Umbilical cord (tissue), 2 donors: ENCODE data around the gene PRR14. TPM values are rescaled to one million over a fixed set of nuclear protein-coding genes. Genes with fewer than 3 reads are reported as not detected.

Experiments used
- DNase-seq: peaks from one replicate; pipeline ENCODE4 v3.0.0-alpha.2; 2015; ENCODE audit warnings: low spot score
- total RNA-seq: library from RNA; depleted of rRNA; stranded (reverse); fragments of >200 nt; gene quantifications from one replicate; pipeline ENCODE4 v1.2.3, GENCODE V29; 2014; ENCODE audit warnings: low replicate concordance; ENCODE audit not compliant: insufficient read depth

Gene PRR14
- total RNA-seq, 1 donor from 2014 or later = 0.96 TPM

DNA sequence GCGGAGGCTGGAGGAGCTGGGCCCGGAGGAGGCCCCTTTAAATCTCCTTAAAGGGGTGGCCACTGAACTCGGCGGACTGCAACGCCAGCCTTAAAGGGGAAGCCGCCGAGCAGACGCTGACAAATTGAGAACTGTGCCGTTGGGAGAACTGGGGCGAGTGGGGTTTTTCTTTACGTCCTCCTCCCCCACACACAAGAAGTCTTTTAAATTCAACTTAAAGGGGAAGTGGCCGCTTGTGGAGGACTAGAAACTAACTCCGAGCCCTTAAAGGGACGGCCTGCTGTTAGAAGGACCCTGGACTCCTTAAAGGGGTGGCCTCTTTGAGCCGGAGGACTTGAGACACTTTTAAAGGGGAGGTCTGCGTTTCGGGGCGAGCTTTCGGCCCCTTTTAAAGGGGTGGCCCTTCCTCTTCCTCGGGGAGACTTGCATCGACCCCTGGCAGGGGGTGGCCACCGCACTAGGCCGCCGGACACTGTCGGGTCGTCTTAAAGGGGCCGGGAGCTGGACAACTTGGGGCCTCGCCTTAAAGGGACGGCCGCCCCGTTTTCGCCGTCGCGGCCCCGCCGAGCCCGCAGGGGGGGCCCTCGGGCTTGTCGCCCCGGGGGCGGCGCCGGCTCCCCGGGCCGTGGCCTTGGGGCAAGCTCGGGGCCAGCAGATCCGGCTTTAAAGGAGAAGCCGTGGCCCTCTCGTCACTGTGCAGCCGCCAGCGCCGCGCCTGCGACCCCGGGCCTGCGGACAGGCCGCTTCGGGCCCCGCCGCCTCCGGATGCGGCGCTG, 8.2 kb downstream of the PRR14 start:
- DNase-seq = peak; percentile 99

DNA sequence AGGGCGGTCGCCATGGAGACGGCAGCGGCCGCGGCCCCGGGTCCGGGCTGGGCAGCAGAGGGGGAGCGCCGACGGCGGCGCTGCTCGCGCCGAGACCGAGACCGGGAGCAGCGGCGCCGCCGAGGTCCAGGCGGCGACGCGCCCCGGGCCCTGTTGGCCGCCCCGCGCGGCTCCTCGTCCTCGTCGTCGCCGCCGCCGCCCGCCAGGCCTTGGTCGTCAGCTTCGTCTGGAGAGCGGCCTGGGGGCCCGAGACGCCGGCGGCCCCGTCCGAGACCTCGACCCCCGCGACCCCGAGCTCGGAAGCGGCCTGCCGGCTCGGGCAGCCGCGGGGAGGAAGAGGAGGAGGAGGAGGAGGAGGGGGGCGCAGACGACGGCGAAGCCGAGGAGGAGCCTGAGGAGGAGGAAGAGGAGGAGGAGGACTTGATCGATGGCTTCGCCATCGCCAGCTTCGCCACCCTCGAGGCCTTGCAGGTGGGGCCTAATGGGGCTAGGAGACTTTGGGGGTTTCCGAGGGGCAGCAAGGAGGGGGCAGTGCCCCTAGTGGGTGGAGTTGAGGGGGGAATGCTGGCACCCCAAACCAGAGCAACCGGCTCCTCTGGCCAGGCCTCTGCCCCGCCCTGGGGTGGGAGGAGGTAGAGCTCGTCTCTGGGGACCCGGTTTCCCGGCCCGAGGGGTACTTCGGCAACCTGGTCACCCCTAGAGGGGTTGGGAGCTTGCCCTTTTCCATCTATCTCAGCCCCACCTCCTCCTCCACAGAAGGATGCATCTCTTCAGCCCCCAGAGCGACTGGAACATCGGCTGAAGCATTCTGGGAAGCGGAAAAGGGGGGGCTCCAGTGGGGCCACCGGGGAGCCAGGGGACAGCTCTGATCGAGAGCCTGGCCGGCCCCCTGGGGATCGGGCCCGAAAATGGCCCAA, 9.0 kb downstream of the PRR14 start:
- DNase-seq = peak; percentile 61

DNA sequence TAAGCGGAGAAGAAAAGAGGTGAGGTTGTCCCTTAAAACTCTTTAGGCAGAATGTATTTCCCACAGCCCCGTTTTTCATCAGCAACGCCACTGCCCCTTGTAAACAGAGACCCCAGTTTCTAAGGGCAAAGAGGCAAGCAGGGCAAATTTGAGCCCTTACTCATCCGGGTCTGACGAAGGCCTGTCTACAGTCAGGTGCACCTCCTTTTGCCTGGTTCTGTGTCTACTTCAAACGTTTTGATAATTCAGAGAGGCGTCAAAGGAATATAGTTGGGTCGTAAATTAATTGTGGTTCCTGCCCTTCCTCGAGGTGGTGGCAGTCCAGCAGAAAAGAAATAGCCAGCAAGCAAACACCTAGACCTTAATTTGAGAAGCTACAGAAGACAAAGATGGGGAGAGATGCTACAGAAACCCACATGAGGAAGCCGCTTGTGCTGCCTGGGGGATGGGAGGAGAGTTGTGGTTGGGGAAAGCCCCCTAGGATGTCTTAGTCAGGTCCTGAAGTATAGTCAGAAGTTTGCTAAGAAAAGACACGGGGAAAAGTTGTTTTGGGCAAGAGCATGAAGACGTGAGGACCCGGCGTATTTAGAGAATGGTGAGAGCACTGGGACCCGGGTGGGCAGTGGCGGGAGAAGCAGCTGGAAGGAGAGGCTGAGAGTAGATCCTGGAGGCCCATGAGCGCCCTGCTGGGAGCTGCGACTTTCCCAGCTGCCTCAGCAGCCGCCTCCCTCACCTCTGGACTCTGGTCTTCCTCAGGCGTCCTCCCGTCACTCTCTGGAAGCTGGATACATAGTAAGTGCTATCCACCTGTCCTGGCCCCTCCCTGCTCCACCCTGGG, 9.9 kb downstream of the PRR14 start:
- no peak for DNase-seq

DNA sequence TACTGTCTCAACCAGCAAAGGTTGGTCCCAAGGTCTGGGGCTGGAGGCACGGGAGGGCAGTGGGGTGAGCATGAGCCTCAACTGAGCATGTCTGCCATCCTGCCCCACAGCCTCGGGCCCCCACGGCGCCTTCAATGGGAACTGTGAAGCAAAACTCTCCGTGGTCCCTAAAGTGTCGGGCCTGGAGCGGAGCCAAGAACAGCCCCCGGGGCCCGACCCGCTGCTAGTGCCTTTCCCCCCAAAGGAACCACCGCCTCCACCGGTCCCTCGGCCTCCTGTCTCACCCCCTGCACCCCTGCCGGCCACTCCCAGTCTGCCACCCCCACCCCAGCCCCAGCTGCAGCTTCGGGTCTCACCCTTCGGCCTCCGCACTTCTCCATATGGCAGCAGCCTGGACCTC, 11.7 kb downstream of the PRR14 start:
- DNase-seq = no peak

DNA sequence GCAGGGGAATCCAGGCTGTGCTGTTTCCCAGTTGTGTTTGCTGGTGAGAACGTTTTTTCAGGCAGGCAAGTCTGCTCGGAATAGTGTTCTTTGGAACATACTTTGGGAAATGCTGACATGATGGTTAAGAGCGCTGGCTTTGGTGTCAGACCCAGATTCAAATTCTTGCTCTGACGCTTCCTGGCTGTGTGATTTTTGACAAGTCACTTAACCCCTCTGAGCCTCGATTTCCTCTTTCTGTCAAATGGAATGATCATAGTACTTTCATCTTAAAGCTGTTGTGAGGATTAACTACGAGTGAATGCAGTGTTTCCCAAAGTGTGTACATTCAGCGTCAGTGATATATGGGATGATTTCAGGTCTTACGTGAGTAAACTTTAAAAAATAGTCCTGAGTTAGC, 12.3 kb downstream of the PRR14 start:
- DNase-seq = no peak

DNA sequence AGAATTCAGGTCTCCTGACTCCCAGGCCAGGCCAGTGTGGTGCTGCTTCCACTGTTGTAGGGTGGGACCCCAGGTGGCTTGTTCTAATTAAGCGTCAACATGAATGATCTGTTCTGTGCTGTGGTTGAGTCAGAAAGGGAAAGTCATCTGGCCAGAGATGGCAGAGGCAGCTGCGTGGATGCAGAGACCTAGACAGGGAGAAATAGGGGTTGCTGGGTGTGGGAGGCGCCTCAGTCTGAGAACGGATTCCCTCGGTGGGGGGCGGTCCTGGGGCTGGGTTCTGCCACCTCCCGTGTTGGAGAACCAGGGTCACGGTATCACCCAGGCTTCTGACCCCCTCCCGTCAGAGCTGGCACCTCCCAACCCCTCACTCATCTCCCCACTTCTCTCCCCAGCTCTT, 13.1 kb downstream of the PRR14 start:
- no peak for DNase-seq

DNA sequence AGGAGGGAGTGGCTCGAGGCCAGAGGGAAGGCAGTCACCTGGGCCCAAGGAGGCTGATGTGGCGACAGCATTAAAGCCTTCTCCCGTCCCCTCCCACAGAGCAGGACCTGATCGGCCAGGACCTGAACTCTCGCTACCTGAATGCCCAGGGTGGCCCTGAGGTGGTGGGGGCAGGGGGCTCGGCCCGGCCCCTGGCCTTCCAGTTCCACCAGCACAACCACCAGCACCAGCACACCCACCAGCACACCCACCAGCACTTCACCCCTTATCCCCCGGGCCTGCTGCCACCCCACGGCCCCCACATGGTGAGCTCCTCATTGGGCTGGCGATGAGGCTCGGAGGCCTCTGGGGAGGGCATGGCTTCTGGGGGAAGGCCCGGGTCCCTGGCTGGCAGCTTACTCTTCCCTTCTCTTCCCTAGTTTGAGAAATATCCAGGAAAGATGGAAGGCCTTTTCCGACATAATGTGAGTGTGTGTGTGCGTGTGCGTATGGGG, 13.9 kb downstream of the PRR14 start:
- DNase-seq = no peak

DNA sequence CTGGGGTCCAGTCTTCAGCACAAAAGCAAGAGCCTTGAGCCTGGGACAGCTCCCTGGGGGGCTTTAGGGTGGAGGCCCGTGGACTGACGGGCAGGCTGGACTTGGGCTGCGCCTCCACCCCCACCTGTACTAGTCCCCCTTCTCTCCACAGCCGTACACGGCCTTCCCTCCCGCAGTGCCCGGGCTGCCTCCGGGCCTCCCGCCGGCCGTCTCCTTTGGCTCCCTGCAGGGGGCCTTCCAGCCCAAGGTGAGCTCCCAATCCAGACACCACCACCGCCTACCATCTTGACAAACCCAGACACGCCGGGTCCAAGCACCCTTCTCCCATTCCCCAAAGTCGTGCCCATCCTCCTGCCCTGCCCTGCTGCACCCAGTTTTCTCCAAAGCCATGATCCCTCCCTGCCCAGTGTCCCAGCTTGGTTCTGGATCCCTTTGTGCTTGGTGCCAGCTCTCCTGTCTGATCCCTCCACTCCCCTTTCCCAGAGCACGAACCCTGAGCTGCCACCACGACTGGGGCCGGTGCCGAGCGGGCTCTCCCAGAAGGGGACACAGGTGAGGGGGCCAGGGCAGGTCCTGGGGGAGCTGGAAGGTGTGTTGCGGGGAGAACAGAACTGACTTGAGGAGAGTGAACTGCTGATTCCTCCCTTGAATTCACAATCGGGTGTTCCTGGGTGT, 14.5 kb downstream of the PRR14 start:
- DNase-seq = no peak

DNA sequence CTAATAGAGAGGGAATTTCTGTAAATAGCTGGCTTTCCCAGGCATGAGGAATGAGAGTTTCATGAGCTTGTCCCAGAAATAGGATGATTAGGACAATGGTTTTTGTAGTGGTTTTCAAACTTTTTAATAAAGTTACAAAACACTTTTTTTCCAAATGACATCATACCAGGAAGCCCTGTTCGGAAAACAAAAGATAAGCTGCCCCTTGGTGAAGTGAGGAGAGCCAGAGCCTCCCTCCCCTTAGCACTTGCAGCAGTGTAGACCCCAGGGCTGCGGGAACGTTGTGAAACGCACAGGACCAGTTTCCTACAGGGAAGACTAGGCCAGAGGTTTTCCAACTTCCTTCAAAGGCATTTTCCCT, 15.1 kb downstream of the PRR14 start:
- DNase-seq = no peak

DNA sequence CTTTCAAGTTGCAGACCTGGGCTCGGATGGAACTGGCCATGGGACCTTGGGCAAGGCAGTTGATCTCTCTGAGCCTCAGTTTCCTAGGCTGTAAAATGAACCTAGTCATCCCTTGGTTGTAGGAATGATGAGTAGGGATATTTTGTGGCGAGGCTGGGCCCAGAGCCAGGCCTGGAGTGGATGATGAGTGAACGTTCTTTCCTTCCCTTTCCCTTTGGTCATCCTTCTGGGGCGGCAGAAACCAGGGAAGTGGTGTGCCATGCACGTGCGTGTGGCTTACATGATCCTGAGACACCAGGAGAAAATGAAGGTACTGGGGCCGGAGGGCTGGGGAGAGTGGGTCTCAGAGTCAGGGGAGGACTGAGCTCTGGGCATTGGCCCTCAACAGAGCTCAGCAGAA, 15.9 kb downstream of the PRR14 start:
- DNase-seq = no peak

DNA sequence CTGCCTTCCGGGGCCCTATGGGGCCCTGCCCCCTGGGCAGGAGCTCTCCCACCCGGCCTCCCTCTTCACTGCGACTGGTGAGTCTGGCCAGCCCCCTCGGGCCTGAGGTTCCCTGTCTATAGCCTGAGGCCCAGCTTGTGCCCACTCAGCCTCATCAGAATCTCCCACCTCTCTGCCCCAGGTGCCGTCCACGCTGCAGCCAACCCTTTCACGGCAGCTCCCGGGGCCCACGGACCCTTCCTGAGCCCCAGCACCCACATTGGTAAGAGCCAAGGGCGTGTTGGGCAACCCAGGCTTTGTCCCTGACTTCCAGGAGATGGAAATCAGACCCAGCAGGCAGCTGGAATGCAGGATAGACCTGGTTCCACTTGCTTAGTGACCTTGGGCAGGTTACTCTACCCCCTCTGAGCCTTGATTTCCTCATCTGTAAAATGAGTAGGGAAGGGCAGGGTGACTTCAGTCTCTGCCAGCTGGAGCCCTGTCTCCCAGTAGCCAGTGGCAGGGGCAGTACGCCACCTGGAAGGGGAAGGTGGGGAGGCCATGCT, 16.7 kb downstream of the PRR14 start:
- no peak for DNase-seq

DNA sequence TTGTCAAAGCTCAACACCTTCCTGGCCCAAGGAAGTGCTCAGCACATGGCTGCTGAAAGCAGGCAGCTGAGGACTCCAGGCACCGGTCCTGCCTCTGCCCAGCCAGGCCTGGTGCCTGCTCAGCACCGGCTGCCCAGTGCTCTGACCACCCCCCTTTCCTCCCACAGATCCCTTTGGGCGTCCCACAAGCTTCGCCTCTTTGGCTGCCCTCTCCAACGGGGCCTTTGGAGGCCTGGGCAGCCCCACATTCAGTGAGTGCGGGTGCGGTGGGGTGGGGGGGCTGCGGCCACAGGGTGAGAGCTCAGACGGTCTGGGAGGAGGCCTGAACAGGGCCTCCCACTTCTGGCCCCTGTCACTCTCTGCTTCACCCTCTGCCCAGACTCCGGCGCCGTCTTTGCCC, 17.6 kb downstream of the PRR14 start:
- DNase-seq = no peak

DNA sequence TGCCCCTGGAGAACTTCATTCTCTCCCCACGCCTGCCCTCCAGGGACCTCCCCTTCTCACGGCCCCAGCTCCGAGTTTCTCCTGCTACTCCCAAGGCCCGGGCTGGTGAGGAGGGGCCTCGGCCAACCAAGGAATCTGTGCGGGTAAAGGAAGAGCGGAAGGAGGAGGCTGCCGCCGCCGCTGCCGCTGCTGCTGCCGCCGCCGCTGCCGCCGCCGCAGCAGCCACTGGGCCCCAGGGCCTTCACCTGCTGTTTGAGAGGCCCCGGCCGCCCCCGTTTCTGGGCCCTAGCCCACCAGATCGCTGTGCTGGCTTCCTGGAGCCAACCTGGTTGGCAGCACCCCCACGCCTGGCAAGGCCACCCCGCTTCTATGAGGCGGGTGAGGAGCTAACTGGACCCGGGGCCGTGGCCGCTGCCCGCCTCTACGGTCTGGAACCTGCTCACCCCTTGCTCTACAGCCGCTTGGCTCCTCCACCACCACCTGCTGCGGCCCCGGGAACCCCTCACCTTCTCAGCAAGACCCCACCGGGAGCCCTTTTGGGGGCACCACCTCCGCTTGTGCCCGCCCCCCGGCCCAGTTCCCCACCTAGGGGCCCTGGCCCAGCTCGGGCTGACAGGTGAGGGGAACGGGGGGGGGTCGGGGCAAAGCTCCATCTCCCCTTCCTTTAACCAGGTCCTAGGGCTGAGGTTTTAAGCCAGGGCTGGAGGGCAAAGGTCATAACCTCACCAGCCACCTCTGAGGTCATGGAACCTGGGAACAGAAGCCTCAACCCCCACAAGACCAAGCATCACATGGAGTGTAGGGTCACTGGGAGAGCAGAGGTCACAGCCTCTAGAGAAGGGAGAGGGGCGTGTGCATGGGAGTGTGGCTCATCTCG, 18.5 kb downstream of the PRR14 start:
- DNase-seq = no peak

DNA sequence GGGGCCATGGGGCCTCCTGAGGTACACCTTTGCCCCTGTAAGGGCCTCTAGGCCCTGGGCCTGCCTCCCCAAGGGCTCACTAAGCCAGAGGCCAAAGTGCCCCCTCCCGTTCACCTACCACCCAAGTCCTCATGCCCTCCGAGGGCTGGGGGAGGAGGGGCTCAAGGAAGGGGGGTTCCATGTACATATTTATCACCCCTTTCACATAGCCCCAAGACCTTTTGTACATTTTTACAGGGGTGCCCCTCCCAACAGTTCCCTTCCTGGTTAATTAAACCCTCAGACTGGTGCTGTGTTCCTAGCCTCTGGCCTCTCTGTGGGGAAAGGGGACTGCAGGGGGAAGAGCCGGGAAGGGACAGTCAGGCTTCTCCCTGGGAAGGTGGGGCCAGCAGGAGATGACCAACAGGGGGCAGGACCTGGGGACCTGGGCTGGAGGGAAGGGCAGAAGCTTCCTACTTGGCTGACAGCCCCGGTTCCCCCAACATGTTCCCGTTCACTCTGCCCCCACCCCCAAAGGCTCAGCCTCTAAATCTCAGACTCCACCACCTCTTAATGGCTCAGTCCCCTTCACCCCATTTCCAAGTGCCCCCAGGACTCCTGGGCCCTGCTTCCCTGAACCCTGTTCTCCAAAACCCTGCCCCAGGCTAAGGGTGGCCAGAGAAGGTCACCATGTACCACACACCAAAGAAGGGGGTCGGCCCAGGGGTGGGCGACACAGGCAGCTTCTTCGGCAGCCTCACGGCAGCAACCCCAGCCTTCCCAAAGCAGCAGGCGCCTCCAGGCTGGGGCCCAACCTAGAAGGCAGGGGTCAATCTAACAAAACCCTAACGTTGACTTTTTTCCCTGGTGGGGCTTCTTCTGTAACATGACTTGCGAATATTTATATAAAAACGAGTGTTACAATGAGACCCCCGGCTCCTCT, 19.4 kb downstream of the PRR14 start:
- DNase-seq = no peak

DNA sequence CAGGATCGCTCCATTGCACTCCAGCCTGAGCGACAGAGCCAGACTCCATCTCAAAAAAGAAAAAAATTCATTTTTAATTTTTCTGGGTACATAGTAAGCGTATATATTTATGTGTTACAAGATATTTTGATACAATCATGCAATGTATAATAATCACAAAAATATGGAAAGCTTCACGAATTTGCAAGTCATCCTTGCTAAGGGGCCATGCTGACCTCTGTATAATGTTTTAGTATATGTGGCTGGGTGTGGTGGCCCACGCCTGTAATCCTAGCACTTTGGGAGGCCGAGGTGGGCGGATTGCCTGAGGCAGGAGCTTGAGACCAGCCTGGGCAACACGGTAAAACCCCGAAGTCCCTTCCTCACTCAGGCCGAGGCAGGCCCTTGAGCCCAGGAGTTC, 24.4 kb downstream of the PRR14 start:
- DNase-seq = no peak

DNA sequence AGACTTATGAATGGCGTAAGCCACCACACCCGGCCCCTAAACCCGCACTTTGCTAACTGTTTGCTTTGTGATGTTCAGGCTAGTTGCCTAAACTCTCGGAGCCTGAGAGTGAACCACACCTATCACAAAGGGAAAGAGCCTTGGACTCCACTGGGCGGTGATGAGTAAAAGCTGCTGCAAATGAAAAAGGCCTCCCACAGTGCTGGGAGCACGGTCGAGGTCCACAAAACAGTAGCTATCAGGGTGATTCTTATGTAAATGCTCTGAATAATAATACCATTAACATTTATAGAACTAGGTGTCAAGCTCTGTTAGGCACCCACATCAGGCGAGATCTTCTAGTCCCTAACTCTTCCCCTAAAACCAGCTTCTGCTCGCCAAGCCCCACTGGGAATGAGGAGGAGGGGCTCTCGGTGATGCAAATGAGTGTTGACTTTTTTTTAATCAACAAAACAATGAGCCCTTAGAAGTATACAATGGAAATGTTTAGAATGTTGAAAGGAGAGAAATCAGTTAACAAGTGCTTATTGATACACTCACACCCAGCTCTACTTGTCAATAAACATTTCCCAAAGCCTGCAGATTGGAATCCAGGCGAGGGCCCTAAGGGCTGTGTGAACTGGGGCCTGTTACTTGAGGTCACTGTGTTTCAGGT, 27.3 kb downstream of the PRR14 start:
- DNase-seq = no peak

DNA sequence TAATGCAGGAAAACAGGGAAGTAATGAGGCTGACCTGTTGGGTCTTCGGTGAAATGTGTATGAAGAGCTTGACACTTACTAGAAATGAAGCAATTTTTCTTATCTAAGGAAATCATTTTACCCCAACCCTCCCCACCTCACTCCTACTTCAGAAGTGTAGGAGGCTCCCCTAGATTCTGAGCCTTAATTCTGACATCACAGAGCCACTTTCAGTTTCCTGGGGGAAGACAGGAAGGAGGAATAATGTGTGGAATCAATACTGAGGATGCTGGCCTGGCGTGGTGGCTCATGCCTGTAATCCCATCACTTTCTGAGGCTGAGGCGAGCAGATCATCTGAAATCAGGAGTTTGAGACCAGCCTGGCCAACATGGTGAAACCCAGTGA, 27.8 kb downstream of the PRR14 start:
- no peak for DNase-seq

DNA sequence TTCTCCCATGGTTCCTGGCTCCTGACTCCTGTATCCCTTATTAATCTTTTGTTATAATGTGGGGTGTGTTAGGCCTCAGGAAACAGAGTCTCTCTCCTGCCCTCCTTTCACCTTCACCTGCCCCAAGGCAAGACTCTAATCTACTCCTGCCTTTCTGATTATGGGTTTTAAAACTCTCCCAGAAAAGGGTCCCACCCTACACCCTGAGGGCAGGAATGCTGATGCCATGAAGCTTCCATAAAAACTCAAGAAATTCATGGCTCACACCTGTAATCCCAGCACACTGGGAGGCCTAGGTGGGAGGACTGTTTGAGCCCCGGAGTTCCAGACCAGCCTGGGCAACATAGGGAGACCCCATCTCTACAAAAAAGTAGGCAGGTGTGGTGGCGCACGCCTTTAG, 29.6 kb downstream of the PRR14 start:
- DNase-seq = no peak
